ENCODE data around the gene GRM7.

The GRM7 gene

DNA sequence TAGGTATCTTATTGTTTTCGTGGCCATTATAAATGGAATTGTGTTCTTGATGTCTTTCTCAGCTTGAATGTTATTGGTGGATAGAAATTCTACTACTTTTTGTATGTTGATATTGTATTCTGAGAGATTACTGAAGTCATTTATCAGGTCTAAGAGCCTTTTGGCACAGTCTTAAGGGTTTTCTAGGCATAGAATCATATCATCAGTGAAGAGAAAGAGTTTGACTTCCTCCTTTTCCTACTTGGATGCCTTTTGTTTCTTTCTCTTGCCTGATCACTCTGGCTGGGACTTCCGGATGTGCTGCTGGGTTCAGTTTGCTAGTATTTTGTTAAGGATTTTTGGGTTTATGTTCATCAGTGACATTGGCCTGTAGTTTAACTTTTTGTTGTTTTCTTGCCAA lies 527.1 kb downstream of the GRM7 start:
- no peak overlapping the region for H3K4me3 ChIP-seq (ENCODE audit: low read depth, low read length)
- no peak overlapping the region for H3K27ac ChIP-seq
- H3K9me3 ChIP-seq (ENCODE audit: severe bottlenecking) = no peaks in the 10 kb centered on the region
- DNase-seq = no peak
- TF ChIP-seq CTCF (IDR thresholded peaks at IDR 0.05; ENCODE audit: low read depth, low read length) = no peak
- H3K36me3 ChIP-seq = no peaks in the 10 kb centered on the region
- H3K27me3 ChIP-seq (ENCODE audit: insufficient read depth, low read depth, severe bottlenecking) = no peaks in the 10 kb centered on the region

- no peak overlapping the region for H3K4me3 ChIP-seq (ENCODE audit: low read depth, low read length)
- H3K27ac ChIP-seq = no peak overlapping the region
- no peak for DNase-seq
- H3K27me3 ChIP-seq (ENCODE audit: insufficient read depth, low read depth, severe bottlenecking) = no peaks in the 10 kb centered on the region
- H3K9me3 ChIP-seq (ENCODE audit: severe bottlenecking) = no peaks in the 10 kb centered on the region
- H3K36me3 ChIP-seq = no peaks in the 10 kb centered on the region
- TF ChIP-seq CTCF (IDR thresholded peaks at IDR 0.05; ENCODE audit: low read depth, low read length) = no peak
Measured at GRCh38 chr3:7392206-7392605, 531.3 kb downstream of the GRM7 start.

DNA sequence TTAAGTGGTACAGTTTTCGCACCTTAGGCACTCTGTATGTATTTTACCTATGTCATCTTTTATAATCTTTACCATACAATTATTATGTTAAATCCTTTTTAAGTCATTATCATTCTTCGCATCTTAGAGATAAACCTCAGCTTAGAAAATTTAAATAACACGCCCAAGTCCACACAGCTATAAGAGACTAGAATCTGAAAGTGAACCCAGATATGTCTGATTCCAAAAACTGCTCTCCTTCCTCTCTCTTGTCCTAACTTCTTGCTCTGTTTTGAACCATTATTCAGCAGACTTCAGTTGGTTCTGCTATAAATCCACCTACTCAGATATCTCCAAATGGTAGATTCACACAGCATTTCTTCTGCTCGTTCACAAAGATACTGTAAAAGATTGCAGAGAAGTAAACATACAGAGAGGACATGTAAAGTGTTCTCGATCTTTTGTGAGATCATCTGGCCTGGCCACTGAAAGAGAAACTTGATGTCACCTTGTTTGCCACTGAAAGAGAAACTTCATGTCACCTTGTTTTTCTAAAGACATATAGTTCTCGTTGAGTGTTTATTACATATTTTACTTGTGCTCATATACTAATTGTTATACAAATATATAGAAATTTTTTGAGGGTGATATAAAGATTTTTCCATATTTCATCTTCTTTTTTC lies 533.2 kb downstream of the GRM7 start:
- no peaks in the 10 kb centered on the region for H3K9me3 ChIP-seq (ENCODE audit: severe bottlenecking)
- H3K36me3 ChIP-seq = no peaks in the 10 kb centered on the region
- H3K27ac ChIP-seq = no peak overlapping the region
- no peak for TF ChIP-seq CTCF (IDR thresholded peaks at IDR 0.05; ENCODE audit: low read depth, low read length)
- no peak for DNase-seq
- H3K27me3 ChIP-seq (ENCODE audit: insufficient read depth, low read depth, severe bottlenecking) = no peaks in the 10 kb centered on the region
- H3K4me3 ChIP-seq (ENCODE audit: low read depth, low read length) = no peak overlapping the region

GRCh38 chr3:7396534-7396933 lies 535.6 kb downstream of the GRM7 start:
- Histone ChIP-seq H3K27ac (no peak overlapping the region), H3K27me3 (ENCODE audit: insufficient read depth, low read depth, severe bottlenecking) (no peaks in the 10 kb centered on the region), H3K9me3 (ENCODE audit: severe bottlenecking) (no peaks in the 10 kb centered on the region), H3K36me3 (no peaks in the 10 kb centered on the region), H3K4me3 (ENCODE audit: low read depth, low read length) (no peak overlapping the region)
- no peak for TF ChIP-seq CTCF (IDR thresholded peaks at IDR 0.05; ENCODE audit: low read depth, low read length)
- DNase-seq = no peak

DNA sequence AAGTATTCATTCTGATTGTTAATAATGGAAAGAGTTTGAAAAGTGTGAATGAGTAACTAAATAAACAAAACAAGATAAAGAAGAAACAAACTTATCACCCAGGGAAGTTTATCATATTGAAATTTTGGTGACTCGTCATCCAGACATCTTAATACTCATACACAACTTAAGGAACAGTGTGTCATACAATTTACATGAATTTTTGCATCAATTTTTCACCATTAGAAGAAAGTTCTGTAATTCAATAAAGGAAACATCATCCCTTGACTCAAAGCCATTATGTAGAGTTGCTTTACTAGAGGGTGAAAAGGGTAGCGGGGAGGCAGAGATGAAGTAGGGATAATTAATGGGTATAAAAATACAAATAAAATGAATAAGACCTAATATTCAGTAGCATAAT lies 536.2 kb downstream of the GRM7 start:
- no peak overlapping the region for H3K27ac ChIP-seq
- DNase-seq = no peak
- no peaks in the 10 kb centered on the region for H3K27me3 ChIP-seq (ENCODE audit: insufficient read depth, low read depth, severe bottlenecking)
- no peak overlapping the region for H3K4me3 ChIP-seq (ENCODE audit: low read depth, low read length)
- TF ChIP-seq CTCF (IDR thresholded peaks at IDR 0.05; ENCODE audit: low read depth, low read length) = no peak
- no peaks in the 10 kb centered on the region for H3K36me3 ChIP-seq
- no peaks in the 10 kb centered on the region for H3K9me3 ChIP-seq (ENCODE audit: severe bottlenecking)

- H3K4me3 ChIP-seq (ENCODE audit: low read depth, low read length) = no peak overlapping the region
- no peaks in the 10 kb centered on the region for H3K9me3 ChIP-seq (ENCODE audit: severe bottlenecking)
- no peak overlapping the region for H3K27ac ChIP-seq
- H3K27me3 ChIP-seq (ENCODE audit: insufficient read depth, low read depth, severe bottlenecking) = no peaks in the 10 kb centered on the region
- DNase-seq = no peak
- no peak for TF ChIP-seq CTCF (IDR thresholded peaks at IDR 0.05; ENCODE audit: low read depth, low read length)
- no peaks in the 10 kb centered on the region for H3K36me3 ChIP-seq
Measured at GRCh38 chr3:7400360-7400759, 539.4 kb downstream of the GRM7 start.
